Measurements from ENCODE around the gene CNTFR. TPM values are rescaled to one million over a fixed set of nuclear protein-coding genes. Genes with fewer than 3 reads are reported as not detected.

Gene CNTFR
- total RNA-seq, 1 donor from 2014 or later, result 2.9 TPM

GRCh38 chr9:34570376-34570775, 19.1 kb downstream of the CNTFR start:
- Histone ChIP-seq H3K9me3 (no peaks in the 10 kb centered on the region), H3K27me3 (peaks cover 23% of the 10 kb centered on the region), H3K4me1 (no peaks in the 10 kb centered on the region), H3K4me3 (no peak overlapping the region), H3K27ac (no peak overlapping the region), H3K36me3 (no peaks in the 10 kb centered on the region)
- TF ChIP-seq CTCF (IDR thresholded peaks at IDR 0.05), result no peak
- intact Hi-C loops (cut with DNase I), result no loop called here
- DNase-seq, result no peak
- no peak for ATAC-seq

GRCh38 chr9:34568774-34569173, 20.8 kb downstream of the CNTFR start:
- Histone ChIP-seq H3K27me3 (peaks cover 18% of the 10 kb centered on the region), H3K27ac (no peak overlapping the region), H3K4me1 (no peaks in the 10 kb centered on the region), H3K4me3 (no peak overlapping the region), H3K36me3 (no peaks in the 10 kb centered on the region), H3K9me3 (no peaks in the 10 kb centered on the region)
- intact Hi-C loops (cut with DNase I), result no loop called here
- DNase-seq (no peak), ATAC-seq (no peak)
- no peak for TF ChIP-seq CTCF (IDR thresholded peaks at IDR 0.05)

- H3K9me3 ChIP-seq, result no peaks in the 10 kb centered on the region
- H3K4me3 ChIP-seq, result no peak overlapping the region
- DNase-seq (no peak), ATAC-seq (peak; percentile 7)
- peaks cover 18% of the 10 kb centered on the region for H3K27me3 ChIP-seq
- no peak for TF ChIP-seq CTCF (IDR thresholded peaks at IDR 0.05)
- intact Hi-C loops (cut with DNase I), result no loop called here
- H3K4me1 ChIP-seq, result no peaks in the 10 kb centered on the region
- no peak overlapping the region for H3K27ac ChIP-seq
- no peaks in the 10 kb centered on the region for H3K36me3 ChIP-seq
Measured at GRCh38 chr9:34568133-34568532, 21.4 kb downstream of the CNTFR start.

GRCh38 chr9:34566972-34567371, 22.6 kb downstream of the CNTFR start:
- no peak for TF ChIP-seq CTCF (IDR thresholded peaks at IDR 0.05)
- no peaks in the 10 kb centered on the region for H3K9me3 ChIP-seq

DNA sequence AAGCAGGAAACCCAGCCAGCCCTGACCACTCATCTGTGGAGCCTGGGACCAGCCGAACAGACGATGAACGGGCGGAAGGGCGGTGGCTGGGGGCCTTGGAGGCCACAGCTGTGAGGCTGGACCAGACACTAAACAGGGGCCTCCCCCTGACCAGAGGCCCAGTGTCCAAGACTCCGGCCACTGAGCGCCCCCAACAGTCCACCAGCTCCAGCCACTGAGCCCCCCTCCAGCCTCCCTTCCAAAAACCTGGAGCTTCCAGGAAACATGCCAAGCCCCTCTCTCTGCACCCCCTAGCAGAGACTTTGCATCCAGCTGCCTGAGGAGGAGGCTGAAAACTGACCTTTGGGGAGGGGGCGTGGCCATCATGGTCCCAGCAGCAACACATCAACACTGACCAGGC, 23.2 kb downstream of the CNTFR start:
- Histone ChIP-seq H3K4me1 (peaks cover under 1% of the 10 kb centered on the region), H3K27ac (no peak overlapping the region), H3K27me3 (peaks cover 18% of the 10 kb centered on the region), H3K4me3 (no peak overlapping the region), H3K9me3 (no peaks in the 10 kb centered on the region), H3K36me3 (no peaks in the 10 kb centered on the region)
- no peak for DNase-seq
- intact Hi-C loops (cut with DNase I), result no loop called here
- ATAC-seq, result no peak
- TF ChIP-seq CTCF (IDR thresholded peaks at IDR 0.05), result no peak

More at GRCh38 chr9:34566972-34567371, 22.6 kb downstream of the CNTFR start:
- Histone ChIP-seq H3K27me3 (peaks cover 18% of the 10 kb centered on the region), H3K27ac (no peak overlapping the region), H3K36me3 (no peaks in the 10 kb centered on the region), H3K4me1 (no peaks in the 10 kb centered on the region), H3K4me3 (no peak overlapping the region)
- DNase-seq (no peak), ATAC-seq (no peak)
- intact Hi-C loops (cut with DNase I), result no loop called here

GRCh38 chr9:34565856-34566255, 23.7 kb downstream of the CNTFR start:
- peaks cover 18% of the 10 kb centered on the region for H3K27me3 ChIP-seq
- no peaks in the 10 kb centered on the region for H3K36me3 ChIP-seq
- DNase-seq (no peak), ATAC-seq (no peak)
- H3K4me3 ChIP-seq, result no peak overlapping the region
- H3K9me3 ChIP-seq, result no peaks in the 10 kb centered on the region
- no peak for TF ChIP-seq CTCF (IDR thresholded peaks at IDR 0.05)
- intact Hi-C loops (cut with DNase I), result no loop called here
- H3K27ac ChIP-seq, result no peak overlapping the region
- H3K4me1 ChIP-seq, result peaks cover 5% of the 10 kb centered on the region
